ENCODE data around the gene BRWD1. TPM values are rescaled to one million over a fixed set of nuclear protein-coding genes. Genes with fewer than 3 reads are reported as not detected.

The BRWD1 gene
- total and polyA plus RNA-seq, 2 experiments from 2014 or later: 35.2 to 75.5 TPM

- H3K9me3 Mint-ChIP-seq: no peaks in the 10 kb centered on the region
- Histone ChIP-seq H3K27me3 (ENCODE audit: insufficient read depth) (no peaks in the 10 kb centered on the region), H2AFZ (no peak overlapping the region), H3K36me3 (ENCODE audit: insufficient read depth) (peaks cover 16% of the 10 kb centered on the region), H3K4me3 (no peak overlapping the region), H4K20me1 (replicated peaks; ENCODE audit: insufficient read depth) (no peaks in the 10 kb centered on the region), H3K9me2 (ENCODE audit: insufficient read depth) (no peaks in the 10 kb centered on the region), H3K4me2 (no peak overlapping the region), H3K27ac (ENCODE audit: low read depth) (no peak overlapping the region), H3K79me2 (replicated peaks; ENCODE audit: insufficient read depth) (no peaks in the 10 kb centered on the region), H3F3A (replicated peaks; ENCODE audit: low read depth) (no peaks in the 10 kb centered on the region; the same call in 1 of the 2 replicates), H3K4me1 (ENCODE audit: insufficient read depth) (no peaks in the 10 kb centered on the region)
- H3K27ac Mint-ChIP-seq: no peak overlapping the region
- no peaks in the 10 kb centered on the region for H3K27me3 Mint-ChIP-seq (ENCODE audit: insufficient read depth, low read depth, poor library complexity)
- DNase-seq (ENCODE audit: low spot score): no peak
- peaks cover 71% of the 10 kb centered on the region for H3K36me3 Mint-ChIP-seq (ENCODE audit: low read depth)
- no peak for ATAC-seq
- TF ChIP-seq CTCF (conservative IDR thresholded peaks at IDR 0.05; ENCODE audit: low read depth in 2 of 2) (no peak), EZH2phosphoT487 (IDR thresholded peaks at IDR 0.05; ENCODE audit: unreplicated experiment) (no peak), REST (IDR thresholded peaks at IDR 0.05; ENCODE audit: unreplicated experiment) (no peak), JUNB (IDR thresholded peaks at IDR 0.05; ENCODE audit: unreplicated experiment) (no peak), POLR2AphosphoS5 (IDR thresholded peaks at IDR 0.05; ENCODE audit: low read depth) (no peak), NANOG (IDR thresholded peaks at IDR 0.05; ENCODE audit: borderline replicate concordance) (no peak), STAT1 (IDR thresholded peaks at IDR 0.05; ENCODE audit: unreplicated experiment) (no peak), ETS1 (IDR thresholded peaks at IDR 0.05) (no peak), CREB1 (CRISPR knock-in tag; IDR thresholded peaks at IDR 0.05; ENCODE audit: low read depth) (no peak), EZH2 (IDR thresholded peaks at IDR 0.05; ENCODE audit: low read depth, unreplicated experiment) (no peak), ZNF331 (CRISPR knock-in tag; IDR thresholded peaks at IDR 0.05; ENCODE audit: low read depth) (no peak), ZNF462 (CRISPR knock-in tag; IDR thresholded peaks at IDR 0.05) (no peak), ZNF114 (CRISPR knock-in tag; IDR thresholded peaks at IDR 0.05) (no peak)
- no peaks in the 10 kb centered on the region for H3K4me1 Mint-ChIP-seq
- no peak overlapping the region for H3K4me3 Mint-ChIP-seq
These were observed 109.3 kb downstream of the BRWD1 start for GRCh38 chr21:39204134-39204533.

All from GM23338 (cell line).